ENCODE data around the gene NFIB. TPM values are rescaled to one million over a fixed set of nuclear protein-coding genes. Genes with fewer than 3 reads are reported as not detected.

The NFIB gene
- total RNA-seq, 2 experiments from 2014 or later: not detected

- intact Hi-C loops (cut with DNase I, micrococcal nuclease): no loop called here
- CTCF ChIA-PET: interaction anchor here (0.7 to 1.2 kb wide), 2 partner anchors 8 to 13 kb away, joined by 3 read pairs; no protein-coding TSS in a partner anchor
These were observed 2.6 kb downstream of the NFIB start for GRCh38 chr9:14311171-14311949.

GRCh38 chr9:14310311-14310710, 3.6 kb downstream of the NFIB start:
- Mint-ChIP-seq H3K36me3 (ENCODE audit: low read depth) (no peaks in the 10 kb centered on the region), H3K4me1 (peaks cover 15% of the 10 kb centered on the region), H3K27me3 (peaks cover 52% of the 10 kb centered on the region), H3K4me3 (no peak overlapping the region), H3K9me3 (ENCODE audit: low read depth) (no peaks in the 10 kb centered on the region), H3K27ac (no peak overlapping the region)
- DNase-seq: no peak
- CTCF ChIA-PET: no interaction called here
- intact Hi-C loops (cut with DNase I, micrococcal nuclease): no loop called here
- POLR2A ChIA-PET: no interaction called here
- ATAC-seq: no peak

More at GRCh38 chr9:14311171-14311949, 2.6 kb downstream of the NFIB start:
- Mint-ChIP-seq H3K36me3 (ENCODE audit: low read depth) (no peaks in the 10 kb centered on the region), H3K4me3 (no peak overlapping the region), H3K9me3 (ENCODE audit: low read depth) (no peaks in the 10 kb centered on the region), H3K27me3 (peaks cover 56% of the 10 kb centered on the region), H3K4me1 (peaks cover 18% of the 10 kb centered on the region), H3K27ac (no peak overlapping the region)
- no peak for DNase-seq
- POLR2A ChIA-PET: no interaction called here
- no peak for ATAC-seq

GRCh38 chr9:14309403-14309802, 4.5 kb downstream of the NFIB start:
- Mint-ChIP-seq H3K4me3 (no peak overlapping the region), H3K36me3 (ENCODE audit: low read depth) (no peaks in the 10 kb centered on the region), H3K27me3 (peaks cover 52% of the 10 kb centered on the region), H3K27ac (no peak overlapping the region), H3K4me1 (peaks cover 11% of the 10 kb centered on the region), H3K9me3 (ENCODE audit: low read depth) (no peaks in the 10 kb centered on the region)
- ATAC-seq: peak; percentile 51
- no peak for DNase-seq
- ChIA-PET POLR2A (no interaction called here), CTCF (no interaction called here)
- intact Hi-C loops (cut with DNase I, micrococcal nuclease): no loop called here

- H3K36me3 Mint-ChIP-seq (ENCODE audit: low read depth): no peaks in the 10 kb centered on the region
- H3K4me1 Mint-ChIP-seq: peaks cover 9% of the 10 kb centered on the region
- H3K27me3 Mint-ChIP-seq: peaks cover 52% of the 10 kb centered on the region
- no peak overlapping the region for H3K27ac Mint-ChIP-seq
- no peaks in the 10 kb centered on the region for H3K9me3 Mint-ChIP-seq (ENCODE audit: low read depth)
- intact Hi-C loops (cut with DNase I, micrococcal nuclease): no loop called here
- no peak for ATAC-seq
- DNase-seq: no peak
- POLR2A ChIA-PET: no interaction called here
- CTCF ChIA-PET: no interaction called here
- no peak overlapping the region for H3K4me3 Mint-ChIP-seq
These were observed 5.1 kb downstream of the NFIB start for GRCh38 chr9:14308853-14309145.

GRCh38 chr9:14307989-14308852, 5.7 kb downstream of the NFIB start:
- no peaks in the 10 kb centered on the region for H3K9me3 Mint-ChIP-seq (ENCODE audit: low read depth)
- H3K36me3 Mint-ChIP-seq (ENCODE audit: low read depth): no peaks in the 10 kb centered on the region
- ATAC-seq: no peak
- H3K4me3 Mint-ChIP-seq: no peak overlapping the region
- ChIA-PET CTCF (no interaction called here), POLR2A (no interaction called here)
- intact Hi-C loops (cut with DNase I, micrococcal nuclease): no loop called here
- peaks cover 4% of the 10 kb centered on the region for H3K4me1 Mint-ChIP-seq
- no peak for DNase-seq
- H3K27me3 Mint-ChIP-seq: peaks cover 50% of the 10 kb centered on the region
- no peak overlapping the region for H3K27ac Mint-ChIP-seq

- Mint-ChIP-seq H3K36me3 (ENCODE audit: low read depth) (no peaks in the 10 kb centered on the region), H3K4me3 (no peak overlapping the region), H3K27ac (no peak overlapping the region), H3K9me3 (ENCODE audit: low read depth) (no peaks in the 10 kb centered on the region), H3K27me3 (peaks cover 43% of the 10 kb centered on the region), H3K4me1 (peaks cover 1% of the 10 kb centered on the region)
- DNase-seq (no peak), ATAC-seq (no peak)
- intact Hi-C loops (cut with DNase I, micrococcal nuclease): no loop called here
- POLR2A ChIA-PET: no interaction called here
- CTCF ChIA-PET: no interaction called here
These were observed 7.0 kb downstream of the NFIB start for GRCh38 chr9:14306672-14307660.

- intact Hi-C loops (cut with DNase I, micrococcal nuclease): no loop called here
- H3K36me3 Mint-ChIP-seq (ENCODE audit: low read depth): no peaks in the 10 kb centered on the region
- ATAC-seq: no peak
- ChIA-PET POLR2A (no interaction called here), CTCF (interaction anchor here (0.7 kb wide), 1 partner anchor 42 kb away, joined by 3 read pairs; no protein-coding TSS in a partner anchor)
- DNase-seq: no peak
- no peak overlapping the region for H3K4me3 Mint-ChIP-seq
- peaks cover 42% of the 10 kb centered on the region for H3K27me3 Mint-ChIP-seq
- H3K27ac Mint-ChIP-seq: no peak overlapping the region
- no peaks in the 10 kb centered on the region for H3K9me3 Mint-ChIP-seq (ENCODE audit: low read depth)
- peaks cover 1% of the 10 kb centered on the region for H3K4me1 Mint-ChIP-seq
These were observed 7.8 kb downstream of the NFIB start for GRCh38 chr9:14306188-14306587.

GRCh38 chr9:14304259-14304658, 9.7 kb downstream of the NFIB start:
- CTCF ChIA-PET: interaction anchor here (1.1 kb wide), 1 partner anchor 8 kb away, joined by 3 read pairs; no protein-coding TSS in a partner anchor
- POLR2A ChIA-PET: interaction anchor here (0.7 kb wide), 1 partner anchor 156 kb away, joined by 4 read pairs; no protein-coding TSS in a partner anchor
- DNase-seq: no peak
- peaks cover 44% of the 10 kb centered on the region for H3K27me3 Mint-ChIP-seq
- no peak overlapping the region for H3K4me3 Mint-ChIP-seq
- ATAC-seq: no peak
- intact Hi-C loops (cut with DNase I, micrococcal nuclease): no loop called here
- H3K9me3 Mint-ChIP-seq (ENCODE audit: low read depth): no peaks in the 10 kb centered on the region
- no peaks in the 10 kb centered on the region for H3K36me3 Mint-ChIP-seq (ENCODE audit: low read depth)
- H3K4me1 Mint-ChIP-seq: peaks cover under 1% of the 10 kb centered on the region
- no peak overlapping the region for H3K27ac Mint-ChIP-seq

- peaks cover 38% of the 10 kb centered on the region for H3K27me3 Mint-ChIP-seq
- CTCF ChIA-PET: interaction anchor here (1.1 kb wide), 1 partner anchor 9 kb away, joined by 3 read pairs; no protein-coding TSS in a partner anchor
- H3K4me1 Mint-ChIP-seq: no peaks in the 10 kb centered on the region
- no peak for ATAC-seq
- H3K9me3 Mint-ChIP-seq (ENCODE audit: low read depth): no peaks in the 10 kb centered on the region
- DNase-seq: no peak
- H3K36me3 Mint-ChIP-seq (ENCODE audit: low read depth): no peaks in the 10 kb centered on the region
- POLR2A ChIA-PET: no interaction called here
- intact Hi-C loops (cut with DNase I, micrococcal nuclease): no loop called here
- no peak overlapping the region for H3K4me3 Mint-ChIP-seq
- no peak overlapping the region for H3K27ac Mint-ChIP-seq
These were observed 10.4 kb downstream of the NFIB start for GRCh38 chr9:14303521-14303920.

- POLR2A ChIA-PET: no interaction called here
- DNase-seq (no peak), ATAC-seq (no peak)
- intact Hi-C loops (cut with DNase I, micrococcal nuclease): no loop called here
- no peak overlapping the region for H3K4me3 Mint-ChIP-seq
- no peaks in the 10 kb centered on the region for H3K36me3 Mint-ChIP-seq (ENCODE audit: low read depth)
- no peaks in the 10 kb centered on the region for H3K9me3 Mint-ChIP-seq (ENCODE audit: low read depth)
- CTCF ChIA-PET: interaction anchor here (1.1 kb wide), 1 partner anchor 9 kb away, joined by 3 read pairs; no protein-coding TSS in a partner anchor
- peaks cover 37% of the 10 kb centered on the region for H3K27me3 Mint-ChIP-seq
- H3K27ac Mint-ChIP-seq: no peak overlapping the region
- no peaks in the 10 kb centered on the region for H3K4me1 Mint-ChIP-seq
These were observed 10.8 kb downstream of the NFIB start for GRCh38 chr9:14303100-14303499.

- Mint-ChIP-seq H3K27ac (no peak overlapping the region), H3K9me3 (ENCODE audit: low read depth) (no peaks in the 10 kb centered on the region), H3K4me3 (no peak overlapping the region), H3K27me3 (peaks cover 33% of the 10 kb centered on the region), H3K4me1 (no peaks in the 10 kb centered on the region), H3K36me3 (ENCODE audit: low read depth) (no peaks in the 10 kb centered on the region)
- ATAC-seq (no peak), DNase-seq (no peak)
- intact Hi-C loops (cut with DNase I, micrococcal nuclease): no loop called here
- CTCF ChIA-PET: no interaction called here
- POLR2A ChIA-PET: no interaction called here
These were observed 11.5 kb downstream of the NFIB start for GRCh38 chr9:14302405-14302804.

Measured in activated CD4-positive, alpha-beta T cell treated with anti-CD3 and anti-CD28 coated beads for 36 hours (primary cell).